Measurements from ENCODE around the gene ERBB4. TPM values are rescaled to one million over a fixed set of nuclear protein-coding genes. Genes with fewer than 3 reads are reported as not detected.

ERBB4 gene
- total RNA-seq, 1 experiment from 2014 or later = not detected

GRCh38 chr2:212088353-212088752 is 450.2 kb downstream of the ERBB4 start:
- DNase-seq (ENCODE audit: low spot score) = no peak

GRCh38 chr2:212083492-212083891 is 455.1 kb downstream of the ERBB4 start:
- no peak for DNase-seq (ENCODE audit: low spot score)

GRCh38 chr2:212078103-212078502 is 460.5 kb downstream of the ERBB4 start:
- DNase-seq (ENCODE audit: low spot score) = no peak

- no peak for DNase-seq (ENCODE audit: low spot score)
These were observed 462.1 kb downstream of the ERBB4 start for GRCh38 chr2:212076456-212076855.

GRCh38 chr2:212073360-212073759 is 465.2 kb downstream of the ERBB4 start:
- no peak for DNase-seq (ENCODE audit: low spot score)

- DNase-seq (ENCODE audit: low spot score) = no peak
These were observed 472.1 kb downstream of the ERBB4 start for GRCh38 chr2:212066546-212066945.

GRCh38 chr2:212064318-212064717 is 474.3 kb downstream of the ERBB4 start:
- DNase-seq (ENCODE audit: low spot score) = no peak

- no peak for DNase-seq (ENCODE audit: low spot score)
These were observed 486.0 kb downstream of the ERBB4 start for GRCh38 chr2:212052412-212053159.

GRCh38 chr2:212050871-212051270 is 487.7 kb downstream of the ERBB4 start:
- no peak for DNase-seq (ENCODE audit: low spot score)

GRCh38 chr2:212042562-212042961 is 496.0 kb downstream of the ERBB4 start:
- no peak for DNase-seq (ENCODE audit: low spot score)

GRCh38 chr2:212037062-212037461 is 501.5 kb downstream of the ERBB4 start:
- no peak for DNase-seq (ENCODE audit: low spot score)

- no peak for DNase-seq (ENCODE audit: low spot score)
These were observed 503.6 kb downstream of the ERBB4 start for GRCh38 chr2:212034841-212035585.

- no peak for DNase-seq (ENCODE audit: low spot score)
These were observed 504.7 kb downstream of the ERBB4 start for GRCh38 chr2:212033888-212034287.

- no peak for DNase-seq (ENCODE audit: low spot score)
These were observed 505.9 kb downstream of the ERBB4 start for GRCh38 chr2:212032536-212033219.

GRCh38 chr2:212032032-212032431 is 506.6 kb downstream of the ERBB4 start:
- DNase-seq (ENCODE audit: low spot score) = no peak

GRCh38 chr2:212030709-212031108 is 507.9 kb downstream of the ERBB4 start:
- DNase-seq (ENCODE audit: low spot score) = no peak

GRCh38 chr2:212028798-212029394 is 509.7 kb downstream of the ERBB4 start:
- no peak for DNase-seq (ENCODE audit: low spot score)

GRCh38 chr2:212027681-212028628 is 510.6 kb downstream of the ERBB4 start:
- no peak for DNase-seq (ENCODE audit: low spot score)

- DNase-seq (ENCODE audit: low spot score) = no peak
These were observed 514.6 kb downstream of the ERBB4 start for GRCh38 chr2:212024040-212024439.

- no peak for DNase-seq (ENCODE audit: low spot score)
These were observed 515.6 kb downstream of the ERBB4 start for GRCh38 chr2:212022966-212023365.

- no peak for DNase-seq (ENCODE audit: low spot score)
These were observed 516.7 kb downstream of the ERBB4 start for GRCh38 chr2:212021947-212022346.
